Motor neuron (in vitro differentiated cells): ENCODE measurements around the gene TCP11L1. TPM values are rescaled to one million over a fixed set of nuclear protein-coding genes. Genes with fewer than 3 reads are reported as not detected.
"Not testable (repeated sequence)": the region's sequence is repeated elsewhere in the genome, so short reads cannot be mapped to it uniquely, and the experiment has no call there.

Experiments
- ATAC-seq, 8 experiments: fragments of 200-7000 bp; cut with Tn5 transposase; replicated peaks in 6 of 8; 2 replicates each; pipeline ENCODE4 v1.8.0; 2021; ENCODE audit warnings: mild to moderate bottlenecking in 8 of 8, moderate library complexity in 8 of 8
- H3K27ac ChIP-seq, 2 donors: fragments of 250-450 bp; sonication (Bioruptor Pico); 2 replicates each; pipeline ENCODE4 v1.9.0; 2021; ENCODE audit warnings: antibody characterized with exemption in 2 of 2, mild to moderate bottlenecking in 2 of 2, moderate library complexity in 1 of 2
- H3K4me1 ChIP-seq, 2 donors: fragments of 250-450 bp; sonication (Bioruptor Pico); replicated peaks in 1 of 2; 2 replicates each; pipeline ENCODE4 v1.6.1; 2021; ENCODE audit warnings: antibody characterized with exemption in 2 of 2, mild to moderate bottlenecking in 2 of 2, moderate library complexity in 1 of 2
- H3K4me3 ChIP-seq, 5 donors: fragments of 250-450 bp; sonication (Bioruptor Pico); 2 replicates each; pipeline ENCODE4 v1.9.0; 2021; ENCODE audit warnings: antibody characterized with exemption in 5 of 5, mild to moderate bottlenecking in 5 of 5, moderate library complexity in 4 of 5
- WGBS, 10 experiments: fragments of 450-650 bp; shearing (Covaris generic); methylation state at CpG; one replicate each; pipeline ENCODE4 v1.0.0; 2022; 5-methylcytosine and 5-hydroxymethylcytosine counted together
- in situ Hi-C, 9 experiments: fragments of 400-800 bp; cut with MboI; loops; one replicate each; pipeline ENCODE4 v1.15.0; 2021; ENCODE audit warnings: low sequenced_read_pairs in 9 of 9, low pct_unique_long_range_greater_than_20kb in 2 of 9; ENCODE audit not compliant: unreplicated experiment in 9 of 9
- total RNA-seq, 8 experiments: library from RNA; unstranded; fragments of 300-600 nt; gene quantifications; 2 replicates each; pipeline versions ENCODE4 v1.2.3 to v1.2.4, GENCODE V29; 2022

TCP11L1 gene
- total RNA-seq, 8 experiments from 2014 or later = 13.7 to 23.4 (median 17.3) TPM

- no peak for ATAC-seq
- in situ Hi-C loops = no loop called here
- WGBS, 10 experiments = 46 to 100% (median 78%) methylated on average over 1 to 9 of the region's 9 CpGs
- Histone ChIP-seq H3K4me1 (peaks cover 10 to 15% of the 10 kb centered on the region in 2 donors), H3K4me3 (no peak overlapping the region), H3K27ac (no peak overlapping the region)
Observed at GRCh38 chr11:33017478-33017877, 21.9 kb upstream of the TCP11L1 start.

GRCh38 chr11:33017965-33018364, 21.4 kb upstream of the TCP11L1 start:
- H3K27ac ChIP-seq = no peak overlapping the region
- H3K4me1 ChIP-seq = peaks cover 10 to 15% of the 10 kb centered on the region in 2 donors
- ATAC-seq = no peak
- in situ Hi-C loops = no loop called here
- no peak overlapping the region for H3K4me3 ChIP-seq
- 82 to 100% (median 90%) methylated on average over 1 to 3 of the region's 3 CpGs; no CpG with 5 or more reads in 1 of the 10 experiments for WGBS, 10 experiments

- in situ Hi-C loops = no loop called here
- 61 to 100% (median 92%) methylated on average over 2 to 4 of the region's 6 CpGs; no CpG with 5 or more reads in 1 of the 10 experiments for WGBS, 10 experiments
- H3K4me1 ChIP-seq = peaks cover 10 to 15% of the 10 kb centered on the region in 2 donors
- no peak for ATAC-seq
- no peak overlapping the region for H3K27ac ChIP-seq
- H3K4me3 ChIP-seq = no peak overlapping the region
Observed at GRCh38 chr11:33018840-33019239, 20.5 kb upstream of the TCP11L1 start.

GRCh38 chr11:33021501-33021900, 17.9 kb upstream of the TCP11L1 start:
- Histone ChIP-seq H3K4me1 (peaks cover 10 to 14% of the 10 kb centered on the region in 2 donors), H3K27ac (no peak overlapping the region), H3K4me3 (no peak overlapping the region)
- no peak for ATAC-seq
- WGBS, 10 experiments = 100% methylated on average over 1 of the region's 1 CpG; no CpG with 5 or more reads in 2 of the 10 experiments
- in situ Hi-C loops = no loop called here

GRCh38 chr11:33021937-33022336, 17.4 kb upstream of the TCP11L1 start:
- WGBS, 10 experiments = 56 to 100% (median 75%) methylated on average over 1 of the region's 1 CpG; no CpG with 5 or more reads in 3 of the 10 experiments
- H3K4me3 ChIP-seq = no peak overlapping the region
- H3K27ac ChIP-seq = no peak overlapping the region
- in situ Hi-C loops = no loop called here
- no peak for ATAC-seq
- H3K4me1 ChIP-seq = peaks cover 7 to 10% of the 10 kb centered on the region in 2 donors

- Histone ChIP-seq H3K4me1 (no peaks in the 10 kb centered on the region), H3K27ac (no peak overlapping the region), H3K4me3 (no peak overlapping the region)
- in situ Hi-C loops = no loop called here
- no peak for ATAC-seq
- WGBS, 10 experiments = 78 to 100% (median 91%) methylated on average over 1 to 3 of the region's 3 CpGs; no CpG with 5 or more reads in 2 of the 10 experiments
Observed at GRCh38 chr11:33025339-33025722, 14.0 kb upstream of the TCP11L1 start.

- Histone ChIP-seq H3K4me1 (no peaks in the 10 kb centered on the region), H3K27ac (no peak overlapping the region), H3K4me3 (no peak overlapping the region)
- in situ Hi-C loops = no loop called here
- ATAC-seq = no peak
- WGBS, 10 experiments = 20 to 100% (median 86%) methylated on average over 1 to 2 of the region's 2 CpGs; no CpG with 5 or more reads in 1 of the 10 experiments
Observed at GRCh38 chr11:33027233-33027632, 12.1 kb upstream of the TCP11L1 start.

- Histone ChIP-seq H3K4me1 (no peaks in the 10 kb centered on the region), H3K27ac (no peak overlapping the region), H3K4me3 (no peak overlapping the region)
- ATAC-seq = peak in 2 of 8 experiments; percentile 32 to 35
- WGBS, 10 experiments = 46 to 97% (median 86%) methylated on average over 3 to 4 of the region's 4 CpGs
- in situ Hi-C loops = no loop called here
Observed at GRCh38 chr11:33027846-33028536, 11.4 kb upstream of the TCP11L1 start.

GRCh38 chr11:33028537-33028914, 10.8 kb upstream of the TCP11L1 start:
- in situ Hi-C loops = no loop called here
- Histone ChIP-seq H3K4me3 (no peak overlapping the region), H3K27ac (no peak overlapping the region), H3K4me1 (no peaks in the 10 kb centered on the region)
- no peak for ATAC-seq
- 67 to 100% (median 100%) methylated on average over 1 to 2 of the region's 2 CpGs; no CpG with 5 or more reads in 3 of the 10 experiments for WGBS, 10 experiments

- H3K27ac ChIP-seq, in situ Hi-C loops: not testable (repeated sequence)
Observed at GRCh38 chr11:33029218-33029617, 10.2 kb upstream of the TCP11L1 start.

GRCh38 chr11:33033493-33033892, 5.9 kb upstream of the TCP11L1 start:
- no peak overlapping the region for H3K27ac ChIP-seq
- no peak overlapping the region for H3K4me3 ChIP-seq
- 46 to 94% (median 79%) methylated on average over 2 to 4 of the region's 4 CpGs; no CpG with 5 or more reads in 1 of the 10 experiments for whole genome bisulfite sequencing, 10 experiments
- no peak for ATAC-seq
- no peaks in the 10 kb centered on the region for H3K4me1 ChIP-seq
- in situ Hi-C loops = no loop called here

More at GRCh38 chr11:33029218-33029617, 10.2 kb upstream of the TCP11L1 start:
- WGBS, 10 experiments = 60 to 100% (median 94%) methylated on average over 1 to 5 of the region's 6 CpGs; no CpG with 5 or more reads in 4 of the 10 experiments
- ATAC-seq, H3K4me3 ChIP-seq, H3K4me1 ChIP-seq: not testable (repeated sequence)

GRCh38 chr11:33035011-33035410, 4.4 kb upstream of the TCP11L1 start:
- ATAC-seq = no peak
- Histone ChIP-seq H3K27ac (no peak overlapping the region), H3K4me3 (no peak overlapping the region), H3K4me1 (no peaks in the 10 kb centered on the region)
- in situ Hi-C loops = no loop called here
- 90 to 100% (median 100%) methylated on average over 1 of the region's 1 CpG; no CpG with 5 or more reads in 5 of the 10 experiments for WGBS, 10 experiments

GRCh38 chr11:33040033-33040861, 875 bp downstream of the TCP11L1 start:
- 0 to 83% (median 12%) methylated on average over 1 to 19 of the region's 30 CpGs; no CpG with 5 or more reads in 1 of the 10 experiments for WGBS, 10 experiments
- in situ Hi-C loops = no loop called here
- ATAC-seq = peak in 4 of 8 experiments; percentile 3 to 16 (median 6)
- Histone ChIP-seq H3K27ac (peak overlapping the region; percentile 88 to 93), H3K4me3 (peak overlapping the region; percentile 76 to 95 (median 86)), H3K4me1 (peaks cover 7 to 10% of the 10 kb centered on the region in 2 donors)
